Endometrium (tissue), 2 donors: Measurements from ENCODE around the gene TIMD4.
"Not testable (repeated sequence)": the region's sequence is repeated elsewhere in the genome, so short reads cannot be mapped to it uniquely, and the experiment has no call there.

Experiments
- FAIRE-seq: peaks from 2 replicates; lab custom pipeline; 2012; peaks lifted over from hg19 to GRCh38; lab: Jason Lieb, UNC
- donor health status: control.
- donor health status: control.

Gene TIMD4

DNA sequence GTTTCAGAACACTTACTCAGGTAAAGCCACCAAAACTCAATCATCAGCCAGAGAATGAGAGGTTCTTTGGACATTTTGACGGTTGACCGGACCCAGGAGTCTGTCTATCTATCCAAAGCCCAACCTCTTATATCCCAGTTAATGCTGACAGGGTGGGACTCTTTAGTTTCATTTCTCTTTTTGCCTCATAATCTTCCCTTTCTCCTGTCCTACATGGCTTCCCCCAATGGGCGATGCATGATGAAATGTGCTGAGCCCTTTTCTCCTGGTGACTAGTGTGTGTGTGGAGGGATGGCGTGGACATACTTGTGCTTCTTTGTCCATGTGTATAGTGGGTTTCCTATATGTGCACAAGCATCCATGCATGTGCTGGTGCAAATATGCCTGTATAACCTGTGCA lies at the start of gene TIMD4:
TIMD4 (minus strand) TSS at position 102 of the 400 bp plus-strand sequence; CDS start at position 74, 28 bp downstream.
- FAIRE-seq, result no peak

DNA sequence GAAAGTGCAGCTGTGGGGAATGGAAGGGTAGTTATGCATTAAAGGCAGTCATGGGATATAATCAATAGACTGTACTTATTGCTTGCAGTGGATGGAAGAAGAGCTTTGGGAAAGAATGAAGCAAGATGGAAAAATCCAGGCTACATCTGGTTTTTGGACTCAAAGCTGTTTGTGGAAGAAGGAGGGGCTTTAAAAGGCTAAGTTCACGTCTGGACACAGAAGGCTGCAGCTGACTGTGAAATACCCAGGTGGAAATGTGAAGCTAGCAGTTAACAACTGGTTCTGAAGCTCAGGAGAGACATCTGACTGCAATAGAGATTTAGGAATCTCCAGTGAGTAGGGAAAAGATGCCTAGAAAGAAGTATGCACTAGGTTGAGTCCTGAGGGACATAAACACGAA lies 43.2 kb upstream of the TIMD4 start:
- no peak for FAIRE-seq

DNA sequence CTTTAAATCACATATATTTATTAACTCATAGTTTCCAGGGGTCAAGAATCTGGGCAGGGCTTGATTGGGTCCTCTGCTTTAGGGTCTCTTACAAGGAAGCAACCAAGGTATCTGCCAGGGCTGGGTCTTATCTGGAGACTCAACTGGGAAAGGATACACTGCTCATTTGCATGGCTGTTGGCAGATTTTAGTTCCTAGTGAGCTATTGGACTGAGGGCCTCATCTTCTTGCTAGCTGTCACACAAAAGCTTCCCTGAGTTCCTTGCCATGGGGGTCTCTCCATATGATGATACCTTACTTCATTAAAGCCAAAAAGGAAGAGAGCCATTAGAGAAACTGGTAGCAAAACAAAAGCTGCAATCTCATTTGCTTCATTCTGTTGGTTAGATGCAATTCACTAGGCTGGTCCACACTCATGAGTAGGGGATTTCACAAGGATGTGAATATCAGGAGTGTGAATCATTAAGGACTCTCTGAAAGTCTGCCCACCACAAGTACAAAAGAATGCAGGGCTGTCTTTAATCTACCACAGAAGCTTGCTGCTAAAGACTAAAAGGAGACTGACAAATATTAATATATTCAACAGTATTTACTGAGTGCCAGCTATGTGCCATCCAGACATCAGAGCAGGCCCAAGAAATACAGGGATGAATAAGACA lies 42.0 kb upstream of the TIMD4 start:
- FAIRE-seq, result no peak

DNA sequence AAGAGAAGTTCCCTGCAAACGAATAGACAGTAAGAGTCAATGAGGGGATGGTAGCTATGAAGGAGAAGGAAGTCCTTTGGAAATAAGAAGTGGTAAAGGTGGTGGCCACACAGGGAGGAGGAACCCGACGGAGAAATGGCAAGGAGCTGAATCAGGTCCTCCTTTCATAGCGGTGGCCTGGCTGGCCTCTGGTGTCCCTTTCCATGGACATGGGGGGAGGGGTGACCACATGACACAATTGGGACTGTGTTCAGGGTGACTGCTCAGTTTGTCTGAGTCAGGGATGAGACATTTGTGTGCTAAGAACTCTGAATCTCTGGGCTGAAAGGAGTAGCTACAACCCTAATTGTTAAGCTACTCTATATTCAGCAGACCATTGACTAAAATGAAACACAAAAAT lies 28.7 kb upstream of the TIMD4 start:
- no peak for FAIRE-seq

DNA sequence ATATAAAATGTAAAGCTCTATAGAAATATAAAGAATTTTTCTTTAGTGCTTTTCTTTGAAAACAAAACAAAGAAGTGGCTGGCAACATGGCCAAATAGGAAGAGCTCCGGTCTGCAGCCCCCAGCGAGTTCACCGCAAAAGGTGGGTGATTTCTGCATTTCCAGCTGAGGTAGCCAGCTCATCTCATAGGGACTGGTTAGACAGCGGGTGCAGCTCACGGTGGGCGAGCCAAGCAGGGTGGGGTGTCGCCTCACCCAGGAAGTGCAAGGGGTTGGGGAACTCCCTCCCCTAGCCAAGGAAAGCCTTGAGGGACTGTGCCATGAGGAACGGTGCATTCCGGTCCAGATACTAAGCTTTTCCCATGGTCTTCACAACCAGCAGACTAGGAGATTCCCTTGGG lies 21.0 kb upstream of the TIMD4 start:
- no peak for FAIRE-seq

DNA sequence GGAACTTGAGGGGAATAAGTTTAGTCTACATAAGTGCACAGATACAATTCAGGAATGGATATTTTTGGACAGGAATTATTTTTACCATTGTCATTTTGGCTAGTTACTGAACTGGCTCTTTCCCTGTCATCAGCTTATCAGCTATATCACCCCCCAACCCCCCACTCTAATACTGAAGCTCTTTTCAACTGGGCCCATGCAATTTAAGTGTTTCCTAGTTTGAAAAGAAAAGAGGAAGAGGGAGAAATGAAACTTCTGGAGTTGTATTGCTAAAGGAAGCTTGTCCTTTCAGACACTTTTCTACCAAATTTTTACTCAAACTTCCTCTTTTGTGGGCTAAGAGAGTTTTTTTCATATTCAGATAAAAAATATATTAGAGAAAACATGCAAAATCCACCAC lies 18.5 kb upstream of the TIMD4 start:
- FAIRE-seq, result no peak

DNA sequence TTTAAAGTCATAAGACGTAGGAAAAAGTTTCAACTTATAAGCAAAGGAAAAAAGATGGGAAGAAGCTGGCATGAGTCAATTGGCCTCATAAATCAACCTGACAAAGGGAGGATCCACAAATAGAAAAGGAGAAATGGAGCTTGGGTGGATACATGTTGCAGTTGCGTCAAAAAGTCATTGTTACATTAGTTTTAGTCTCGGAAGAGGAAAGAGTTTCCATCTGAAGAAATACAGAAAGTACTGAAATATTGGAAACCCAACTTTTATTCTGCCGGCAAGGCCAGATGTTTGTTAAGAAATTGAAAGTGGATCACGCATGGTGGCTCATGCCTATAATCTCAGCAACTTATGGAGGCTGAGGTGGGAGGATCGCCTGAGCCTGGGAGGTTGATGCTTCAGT lies 11.3 kb upstream of the TIMD4 start:
- no peak for FAIRE-seq

DNA sequence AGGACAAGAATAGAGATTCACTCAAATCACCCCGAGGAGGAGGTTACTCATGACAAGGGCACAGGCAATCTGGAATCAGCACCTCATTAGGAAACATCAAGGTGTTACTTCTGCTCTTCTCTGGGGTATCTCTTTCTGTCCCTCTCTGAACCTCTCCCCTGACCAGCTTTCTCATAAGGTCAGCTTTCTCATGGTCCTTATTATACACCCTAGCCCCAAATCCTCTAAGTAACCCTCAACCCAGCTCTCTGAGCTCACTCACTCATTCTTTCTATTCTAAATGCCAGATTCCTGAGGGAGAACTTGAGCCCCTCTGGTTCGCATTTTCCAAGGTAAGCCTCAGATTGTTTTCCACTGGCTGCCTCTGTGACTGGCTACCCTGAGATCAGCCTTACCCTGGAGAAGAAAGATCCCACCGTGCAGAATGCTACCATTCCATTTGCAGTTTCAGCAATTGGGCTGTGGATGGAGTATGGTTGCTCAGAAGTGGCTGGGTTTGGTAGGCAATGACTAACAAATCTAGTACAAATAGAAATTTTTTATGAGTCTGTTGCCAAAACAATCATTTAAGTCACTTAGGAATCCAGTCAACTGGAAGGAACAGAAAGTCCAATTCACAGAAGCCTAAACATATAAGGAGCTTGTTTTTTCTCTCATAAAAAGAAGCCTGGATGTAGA lies 9.0 kb upstream of the TIMD4 start:
- no peak for FAIRE-seq

DNA sequence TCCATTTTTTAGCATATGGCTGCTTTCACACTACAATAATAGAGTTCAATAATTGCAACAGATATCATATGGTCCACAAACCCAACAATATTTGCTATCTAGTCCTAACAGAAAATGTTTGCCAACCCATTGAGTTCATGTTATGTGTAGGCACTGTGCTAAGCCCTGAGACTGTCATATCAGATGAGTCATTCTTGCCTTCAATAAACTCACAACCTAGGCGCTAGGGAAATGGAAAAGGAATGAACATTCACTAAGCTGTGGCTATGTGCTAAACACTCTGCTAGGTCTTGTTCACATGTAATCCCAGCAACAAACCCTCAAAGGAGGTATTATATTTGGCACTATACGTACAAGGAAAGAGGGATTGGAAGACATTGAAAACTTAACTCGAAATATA lies 8.4 kb upstream of the TIMD4 start:
- no peak for FAIRE-seq

DNA sequence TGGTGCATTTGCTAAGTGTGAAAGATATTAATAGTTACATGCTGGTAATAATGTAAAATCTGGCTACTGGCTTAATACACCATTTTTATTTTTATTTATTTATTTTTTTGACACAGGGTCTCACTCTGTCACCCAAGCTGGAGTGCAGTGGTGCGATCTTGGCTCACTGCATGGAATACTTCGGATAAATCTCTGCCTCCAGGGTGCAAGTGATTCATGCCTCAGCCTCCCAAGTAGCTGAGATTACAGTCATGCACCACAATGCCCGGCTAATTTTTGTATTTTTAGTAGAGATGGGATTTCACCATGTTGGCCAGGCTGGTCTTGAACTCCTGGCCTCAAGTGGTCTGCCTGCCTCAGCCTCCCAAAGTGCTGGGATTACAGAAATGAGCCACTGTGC lies 4.4 kb upstream of the TIMD4 start:
- not testable (repeated sequence) for FAIRE-seq

DNA sequence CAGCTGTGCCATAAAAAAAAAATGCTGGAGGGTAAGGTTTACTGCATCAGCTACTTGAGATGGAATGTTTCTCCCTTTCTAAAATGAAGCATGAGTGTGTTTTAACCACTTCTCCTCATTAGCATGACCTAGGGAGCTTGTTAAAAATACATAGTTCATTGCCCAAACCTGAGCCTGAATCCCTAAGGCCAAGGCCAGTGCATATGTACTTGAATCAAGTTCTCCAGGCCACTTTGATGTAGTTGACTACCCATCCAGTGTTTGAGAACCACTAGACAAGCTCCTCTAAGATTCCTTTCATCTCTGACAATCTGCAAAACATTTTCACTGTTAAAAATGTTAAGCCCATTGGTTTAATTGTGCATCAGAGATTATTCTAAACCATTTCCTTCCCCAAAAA lies 6.7 kb downstream of the TIMD4 start:
- FAIRE-seq, result no peak

DNA sequence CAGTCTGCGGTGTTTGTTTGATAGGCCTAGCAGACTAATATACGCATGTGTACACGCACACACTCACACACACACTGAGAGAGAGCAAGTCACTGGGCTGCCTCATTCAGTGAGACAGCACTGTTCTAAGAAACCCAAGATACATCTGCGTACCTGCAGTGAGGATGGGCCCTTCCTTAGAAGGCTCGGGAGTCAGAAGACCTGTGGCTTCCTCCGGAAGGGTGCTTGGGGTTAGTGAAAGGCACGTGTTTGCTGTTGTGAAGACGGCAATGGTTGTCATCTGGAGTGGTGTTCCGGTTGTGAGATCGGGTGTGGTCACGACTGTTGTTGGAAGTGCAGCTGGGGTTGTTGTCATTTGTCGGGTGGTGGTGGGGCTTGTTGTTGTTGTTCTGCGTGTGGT lies 11.7 kb downstream of the TIMD4 start:
- no peak for FAIRE-seq

DNA sequence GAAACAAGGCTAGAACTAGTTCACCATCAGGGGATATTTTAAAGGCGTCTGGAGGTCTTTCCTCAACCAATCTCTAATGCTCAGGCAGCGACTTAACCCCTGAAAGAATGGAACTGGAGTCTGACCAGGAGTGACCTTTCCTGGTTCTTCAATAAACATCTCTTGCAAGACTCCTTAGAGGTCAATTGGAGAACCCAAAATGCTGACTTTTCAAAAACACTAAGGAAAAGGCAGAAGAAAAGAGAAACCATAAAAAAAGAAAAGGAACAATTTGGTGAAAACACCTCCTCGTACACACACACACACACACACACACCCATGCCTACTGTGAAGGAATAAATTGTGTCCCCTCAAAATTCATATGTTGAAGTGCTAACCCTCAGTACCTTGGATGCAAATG lies 12.3 kb downstream of the TIMD4 start:
- FAIRE-seq, result no peak

DNA sequence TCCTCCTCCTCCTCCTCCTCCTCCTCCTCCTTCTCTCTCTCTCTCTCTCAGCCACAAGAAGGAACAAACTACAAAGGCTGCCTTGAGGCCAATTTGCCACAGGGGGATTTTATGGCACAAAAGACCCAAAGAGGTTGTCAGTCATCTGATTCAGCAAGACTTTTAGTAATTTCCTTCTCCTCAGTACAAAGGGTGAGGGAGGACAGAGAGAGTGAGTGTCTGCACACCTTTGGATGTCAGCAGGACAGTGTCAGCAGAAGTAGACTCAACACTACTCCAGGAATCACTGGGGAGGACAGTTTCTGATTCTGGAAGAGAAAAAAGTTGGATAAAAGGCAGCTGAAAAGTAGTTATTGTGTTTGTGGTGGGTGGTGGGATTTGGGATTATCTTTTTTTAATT lies 13.6 kb downstream of the TIMD4 start:
- FAIRE-seq, result no peak

DNA sequence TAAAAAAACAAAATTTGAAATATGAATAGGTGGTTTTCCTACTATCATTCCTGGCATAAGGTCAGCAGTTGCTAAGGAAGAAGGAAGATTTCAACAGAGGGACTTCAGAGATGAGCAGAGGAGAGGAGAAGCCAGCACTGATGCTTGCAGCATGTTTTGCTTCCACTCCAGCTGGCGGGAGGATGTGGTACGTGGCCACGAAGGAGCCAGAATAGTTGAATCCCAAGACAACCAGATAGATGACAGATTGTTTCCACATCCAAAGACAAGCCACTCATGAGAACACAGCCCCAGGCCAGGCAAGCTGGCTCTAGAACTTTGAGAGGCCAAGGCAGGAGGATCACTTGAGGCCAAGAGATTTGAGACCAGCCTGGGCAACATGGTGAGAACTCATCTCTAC lies 15.1 kb downstream of the TIMD4 start:
- no peak for FAIRE-seq

DNA sequence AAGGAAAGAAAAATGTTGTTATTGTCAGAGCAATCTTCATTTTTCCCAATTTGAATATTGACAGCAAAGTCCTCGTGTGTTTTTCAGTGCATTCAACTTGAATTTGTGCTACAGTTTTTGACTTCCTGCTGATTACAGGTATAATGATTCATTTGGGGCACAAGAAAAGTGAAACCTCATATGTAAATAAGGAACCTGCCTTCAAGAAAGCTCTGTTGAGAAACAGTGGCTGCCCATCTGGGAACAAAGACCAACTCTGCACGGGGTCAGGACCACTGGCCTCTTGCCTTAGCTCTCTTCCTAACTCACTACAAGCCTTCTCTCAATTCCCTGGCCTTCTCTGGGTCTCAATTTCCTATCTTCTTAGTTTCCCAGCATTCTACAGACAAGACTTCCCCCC lies 21.0 kb downstream of the TIMD4 start:
- no peak for FAIRE-seq

DNA sequence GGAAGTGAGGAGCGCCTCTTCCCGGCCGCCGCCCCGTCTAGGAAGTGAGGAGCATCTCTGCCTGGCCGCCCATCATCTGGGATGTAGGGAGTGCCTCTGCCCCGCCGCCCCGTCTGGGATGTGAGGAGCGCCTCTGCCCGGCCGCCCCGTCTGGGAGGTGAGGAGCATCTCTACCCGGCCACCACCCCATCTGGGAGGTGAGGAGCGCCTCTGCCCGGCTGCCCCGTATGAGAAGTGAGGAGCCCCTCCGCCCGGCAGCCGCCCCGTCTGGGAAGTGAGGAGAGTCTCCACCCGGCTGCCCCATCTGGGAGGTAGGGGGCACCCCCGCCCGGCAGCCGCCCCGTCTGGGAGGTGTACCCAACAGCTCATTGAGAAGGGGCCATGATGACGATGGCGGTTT lies 22.6 kb downstream of the TIMD4 start:
- FAIRE-seq, result not testable (repeated sequence)

DNA sequence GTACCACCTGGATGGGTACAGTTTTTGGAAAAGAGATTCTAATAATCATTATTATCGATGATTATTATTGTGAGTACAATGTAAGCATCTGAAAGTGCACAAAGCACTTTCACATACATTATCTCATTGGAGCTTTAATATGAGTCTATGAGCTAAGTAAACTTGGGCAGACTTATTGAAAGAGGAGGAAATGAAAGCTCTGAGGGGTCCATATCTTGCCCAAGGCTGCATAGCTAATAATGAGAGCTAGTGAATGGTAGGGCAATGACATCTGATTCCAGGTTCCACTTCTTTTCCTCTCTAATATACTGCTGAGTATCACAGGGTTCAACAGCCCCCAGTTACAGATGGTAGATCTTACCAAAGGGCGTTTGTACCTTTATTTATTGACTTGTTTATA lies 26.1 kb downstream of the TIMD4 start:
- no peak for FAIRE-seq

DNA sequence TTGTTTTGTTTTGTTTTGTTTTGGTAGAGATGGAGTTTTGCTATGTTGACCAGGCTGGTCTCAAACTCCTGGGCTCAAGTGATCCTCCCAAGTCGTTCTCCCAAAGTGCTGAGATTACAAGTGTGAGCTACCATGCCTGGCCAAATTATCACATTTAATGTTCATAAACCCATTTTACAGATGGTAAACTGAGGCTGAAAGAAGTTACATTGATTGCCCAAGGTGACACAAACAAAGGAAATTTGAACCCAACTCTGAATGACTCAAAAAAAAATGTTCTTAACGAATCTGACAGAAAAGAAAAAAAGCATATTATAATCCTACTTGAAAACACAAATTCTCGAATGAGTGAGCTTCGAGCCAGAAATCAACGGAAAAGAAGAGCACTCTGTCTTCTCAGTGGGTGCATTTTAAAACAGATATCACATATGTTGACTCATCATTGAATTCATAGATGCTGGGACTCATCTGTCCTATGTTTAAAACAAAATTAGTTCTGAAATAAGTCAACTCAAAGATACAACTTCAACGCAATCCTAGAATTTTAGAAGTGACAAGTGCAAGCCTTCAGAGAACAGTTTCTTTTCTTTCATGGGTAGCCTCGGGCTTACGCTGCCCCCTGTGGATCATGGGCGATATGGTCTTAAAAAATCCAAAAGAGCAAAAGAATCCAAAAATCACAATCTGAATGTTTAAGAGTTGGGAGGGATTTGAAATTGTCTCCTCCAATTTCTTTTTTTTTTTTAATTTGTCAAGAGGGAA lies 28.4 kb downstream of the TIMD4 start:
- no peak for FAIRE-seq

DNA sequence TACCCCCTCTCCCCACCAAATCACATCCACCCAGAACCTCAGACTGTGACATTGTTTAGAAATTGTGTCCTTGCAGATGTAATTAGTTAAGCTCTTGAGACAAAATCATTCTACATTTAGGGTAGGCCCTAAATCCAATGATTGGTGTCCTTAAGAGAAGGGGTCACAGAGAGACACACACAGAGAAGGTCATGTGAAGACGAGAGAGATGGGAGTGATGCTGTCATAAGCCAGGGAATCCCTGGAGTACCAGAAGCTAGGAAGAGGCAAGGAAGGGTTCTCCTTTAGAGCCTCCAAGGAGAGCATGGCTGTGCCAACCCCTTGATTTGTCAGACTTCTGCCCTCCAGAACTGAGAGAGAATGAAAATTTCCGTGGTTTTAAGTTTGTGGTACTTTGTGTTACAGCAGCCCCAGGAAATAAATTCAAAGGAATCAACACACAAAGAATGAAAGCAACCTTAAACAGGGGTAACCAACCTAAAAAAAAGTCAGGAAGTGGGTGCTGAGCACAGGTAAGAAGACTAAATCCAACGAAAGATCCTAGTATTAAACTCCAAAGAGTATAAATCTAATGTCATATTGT lies 33.6 kb downstream of the TIMD4 start:
- FAIRE-seq, result no peak

DNA sequence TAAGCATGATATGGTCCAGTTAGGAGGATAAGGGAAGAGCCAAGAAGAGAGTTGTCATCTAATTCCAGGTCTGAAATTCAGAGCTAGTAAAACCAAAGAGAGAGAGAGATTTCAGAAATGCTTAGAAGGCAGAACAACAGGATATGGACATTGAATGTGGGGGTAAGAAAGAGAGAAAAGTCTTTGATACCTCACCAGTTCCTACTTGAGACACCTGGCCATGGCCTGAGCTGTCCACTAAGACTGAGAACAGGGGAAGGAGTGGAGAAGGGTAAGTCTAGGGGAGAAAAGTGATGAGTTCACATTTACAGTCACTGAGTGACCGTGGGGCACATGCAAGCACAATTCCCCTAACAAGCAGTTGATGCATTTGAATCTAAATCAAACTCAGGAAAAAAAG lies 35.5 kb downstream of the TIMD4 start:
- no peak for FAIRE-seq

DNA sequence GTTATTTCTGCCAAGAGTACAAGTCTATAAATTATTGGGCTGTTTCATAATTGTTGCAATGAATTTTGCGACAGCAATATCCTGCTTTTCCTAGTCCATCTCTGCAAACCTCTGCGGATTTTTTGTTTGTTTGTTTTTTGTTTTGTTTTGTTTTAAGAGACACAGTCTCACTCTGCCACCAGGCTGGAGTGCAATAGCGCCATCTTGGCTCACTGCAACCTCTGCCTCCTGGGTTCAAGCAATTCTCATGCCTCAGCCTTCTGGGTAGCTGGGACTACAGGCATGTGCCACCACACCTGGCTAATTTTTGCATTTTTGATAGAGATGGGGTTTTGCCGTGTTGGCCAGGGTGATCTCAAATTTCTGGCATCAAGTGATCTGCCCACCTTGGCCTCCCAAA lies 37.3 kb downstream of the TIMD4 start:
- FAIRE-seq, result not testable (repeated sequence)

DNA sequence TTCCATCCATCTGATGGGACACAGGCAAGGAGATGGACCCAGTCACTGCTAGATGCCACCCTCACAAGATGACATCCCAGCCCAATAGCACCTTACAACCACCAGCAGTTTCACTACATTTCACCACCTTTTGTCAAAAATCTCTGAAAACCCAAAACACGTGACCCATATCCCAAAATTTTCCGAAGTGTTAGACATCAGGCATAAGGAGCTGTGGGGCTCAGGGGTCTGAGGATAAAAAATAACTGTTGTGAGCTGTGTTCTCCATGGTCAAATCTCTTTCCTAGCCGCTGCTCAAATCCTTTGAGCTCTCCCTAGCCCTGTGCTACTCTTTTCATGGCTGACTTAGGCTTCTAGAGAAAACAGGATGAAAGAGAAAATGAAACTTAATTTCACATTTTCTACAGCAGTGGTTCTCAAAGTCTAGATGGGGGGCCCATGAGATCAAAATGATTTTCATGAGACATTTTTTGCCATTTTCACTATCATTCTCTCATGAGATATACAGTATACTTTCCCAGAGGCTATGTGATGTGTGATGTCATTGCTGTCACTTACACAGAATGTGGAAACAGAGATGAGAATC lies 40.7 kb downstream of the TIMD4 start:
- no peak for FAIRE-seq
